ENCODE measurements around the gene DRAXIN. TPM values are rescaled to one million over a fixed set of nuclear protein-coding genes. Genes with fewer than 3 reads are reported as not detected.

DRAXIN gene
- total RNA-seq, 1 experiment from 2014 or later: 5.5 TPM

GRCh38 chr1:11770011-11770410 is 78.5 kb downstream of the DRAXIN start:
- no peaks in the 10 kb centered on the region for H3K36me3 ChIP-seq (ENCODE audit: insufficient read depth, low read length, poor library complexity, severe bottlenecking)
- ChIA-PET CTCF (no interaction called here), POLR2A (ENCODE audit: low non-redundant PET) (no interaction called here)
- no peak for DNase-seq (ENCODE audit: low spot score)
- intact Hi-C loops (cut with micrococcal nuclease; ENCODE audit: unreplicated experiment): no loop called here
- H3K9me3 ChIP-seq (ENCODE audit: low read depth, low read length, poor library complexity, severe bottlenecking): no peaks in the 10 kb centered on the region
- TF ChIP-seq CTCF (conservative IDR thresholded peaks at IDR 0.05; ENCODE audit: low read depth, low read length): no peak
- no peak for TF ChIP-seq EZH2 (IDR thresholded peaks at IDR 0.05; ENCODE audit: borderline replicate concordance, low read depth, low read length, poor library complexity, severe bottlenecking)
- H3K27ac ChIP-seq (ENCODE audit: low read depth, low read length, poor library complexity, severe bottlenecking): no peak overlapping the region
- BruUV-seq (replicated peaks): no TSS peak
- H3K4me1 ChIP-seq (ENCODE audit: insufficient read depth, low read length, poor library complexity, severe bottlenecking): no peaks in the 10 kb centered on the region
- no peaks in the 10 kb centered on the region for H3K27me3 ChIP-seq (replicated peaks; ENCODE audit: insufficient read depth, low read depth, low read length, poor library complexity)
- no peak overlapping the region for H3K4me3 ChIP-seq (ENCODE audit: low read depth, low read length, poor library complexity, severe bottlenecking)

GRCh38 chr1:11771481-11772043 is 80.1 kb downstream of the DRAXIN start:
- POLR2A ChIA-PET (ENCODE audit: low non-redundant PET): no interaction called here

GRCh38 chr1:11772458-11772857 is 80.9 kb downstream of the DRAXIN start:
- no peaks in the 10 kb centered on the region for H3K36me3 ChIP-seq (ENCODE audit: insufficient read depth, low read length, poor library complexity, severe bottlenecking)

More at GRCh38 chr1:11771481-11772043, 80.1 kb downstream of the DRAXIN start:
- no peaks in the 10 kb centered on the region for H3K9me3 ChIP-seq (ENCODE audit: low read depth, low read length, poor library complexity, severe bottlenecking)
- H3K4me3 ChIP-seq (ENCODE audit: low read depth, low read length, poor library complexity, severe bottlenecking): no peak overlapping the region
- no peak for TF ChIP-seq CTCF (conservative IDR thresholded peaks at IDR 0.05; ENCODE audit: low read depth, low read length)
- TF ChIP-seq EZH2 (IDR thresholded peaks at IDR 0.05; ENCODE audit: borderline replicate concordance, low read depth, low read length, poor library complexity, severe bottlenecking): no peak
- BruUV-seq (replicated peaks): no TSS peak
- H3K27me3 ChIP-seq (replicated peaks; ENCODE audit: insufficient read depth, low read depth, low read length, poor library complexity): no peaks in the 10 kb centered on the region
- CTCF ChIA-PET: no interaction called here
- intact Hi-C loops (cut with micrococcal nuclease; ENCODE audit: unreplicated experiment): no loop called here
- no peaks in the 10 kb centered on the region for H3K36me3 ChIP-seq (ENCODE audit: insufficient read depth, low read length, poor library complexity, severe bottlenecking)
- no peak for DNase-seq (ENCODE audit: low spot score)
- H3K27ac ChIP-seq (ENCODE audit: low read depth, low read length, poor library complexity, severe bottlenecking): no peak overlapping the region
- H3K4me1 ChIP-seq (ENCODE audit: insufficient read depth, low read length, poor library complexity, severe bottlenecking): no peaks in the 10 kb centered on the region

More at GRCh38 chr1:11772458-11772857, 80.9 kb downstream of the DRAXIN start:
- intact Hi-C loops (cut with micrococcal nuclease; ENCODE audit: unreplicated experiment): no loop called here
- ChIA-PET POLR2A (ENCODE audit: low non-redundant PET) (no interaction called here), CTCF (no interaction called here)
- DNase-seq (ENCODE audit: low spot score): no peak
- no peaks in the 10 kb centered on the region for H3K4me1 ChIP-seq (ENCODE audit: insufficient read depth, low read length, poor library complexity, severe bottlenecking)
- no TSS peak for BruUV-seq (replicated peaks)
- no peak overlapping the region for H3K27ac ChIP-seq (ENCODE audit: low read depth, low read length, poor library complexity, severe bottlenecking)
- TF ChIP-seq EZH2 (IDR thresholded peaks at IDR 0.05; ENCODE audit: borderline replicate concordance, low read depth, low read length, poor library complexity, severe bottlenecking): no peak
- no peak for TF ChIP-seq CTCF (conservative IDR thresholded peaks at IDR 0.05; ENCODE audit: low read depth, low read length)
- H3K9me3 ChIP-seq (ENCODE audit: low read depth, low read length, poor library complexity, severe bottlenecking): no peaks in the 10 kb centered on the region
- no peak overlapping the region for H3K4me3 ChIP-seq (ENCODE audit: low read depth, low read length, poor library complexity, severe bottlenecking)
- no peaks in the 10 kb centered on the region for H3K27me3 ChIP-seq (replicated peaks; ENCODE audit: insufficient read depth, low read depth, low read length, poor library complexity)
